Measurements from ENCODE around the gene LYL1.

LYL1 gene

GRCh38 chr19:13095934-13096927 lies 6.4 kb downstream of the LYL1 start:
- no peak overlapping the region for H2BK5ac ChIP-seq (ENCODE audit: low read depth, low read length, poor library complexity, severe bottlenecking)
- peak overlapping the region; percentile 28 for H4K91ac ChIP-seq (ENCODE audit: low read length)
- H3K9ac ChIP-seq (ENCODE audit: low read length) = no peak overlapping the region
- H4K8ac ChIP-seq (ENCODE audit: low read length) = no peak overlapping the region
- no peak overlapping the region for H2BK120ac ChIP-seq (ENCODE audit: low read depth, low read length)
- peaks cover 3 to 32% of the 10 kb centered on the region in 2 experiments for H3K36me3 ChIP-seq (ENCODE audit: control insufficient read depth in 1 of 2, insufficient read depth in 2 of 2, low read depth in 1 of 2, low read length in 2 of 2)
- no peak overlapping the region for H2BK12ac ChIP-seq (ENCODE audit: low read length in 2 of 2)
- no peak overlapping the region for H3K4ac ChIP-seq (ENCODE audit: low read depth in 1 of 2, low read length in 2 of 2)
- no peak overlapping the region for H2BK15ac ChIP-seq (ENCODE audit: low read depth, poor library complexity, severe bottlenecking)
- no peaks in the 10 kb centered on the region for H3K79me1 ChIP-seq (replicated peaks; ENCODE audit: low read length, poor library complexity, severe bottlenecking)
- H3K18ac ChIP-seq (ENCODE audit: low read depth in 1 of 2, low read length in 2 of 2) = no peak overlapping the region
- no peak overlapping the region for H3K14ac ChIP-seq (ENCODE audit: low read length in 2 of 2)
- no peak overlapping the region for H3K4me2 ChIP-seq (ENCODE audit: low read length, poor library complexity, severe bottlenecking)
- peak overlapping the region in 1 of 2 experiments; percentile 27 for H3K23ac ChIP-seq (ENCODE audit: low read length in 2 of 2)
- H3K9me3 ChIP-seq (ENCODE audit: control insufficient read depth, low read length) = no peaks in the 10 kb centered on the region
- H2AFZ ChIP-seq (ENCODE audit: low read depth, low read length) = no peak overlapping the region
- H3K4me3 ChIP-seq (ENCODE audit: insufficient read depth in 1 of 2, low read depth in 1 of 2, low read length in 2 of 2) = no peak overlapping the region
- no peak overlapping the region for H3K27ac ChIP-seq (ENCODE audit: low read length, poor library complexity, severe bottlenecking)
- 3% methylated on average over 28 of the region's 44 CpGs for WGBS
- DNase-seq = peak; percentile 36
- H2AK5ac ChIP-seq (ENCODE audit: low read length, severe bottlenecking) = no peak overlapping the region
- H3K4me1 ChIP-seq (ENCODE audit: control insufficient read depth, insufficient read depth, low read depth, low read length) = peaks cover 53% of the 10 kb centered on the region
- H3K27me3 ChIP-seq (ENCODE audit: control insufficient read depth in 1 of 2, insufficient read depth in 1 of 2, low read length in 2 of 2) = peaks cover 0 to 58% of the 10 kb centered on the region in 2 experiments

GRCh38 chr19:13095393-13095784 lies 7.3 kb downstream of the LYL1 start:
- Histone ChIP-seq H3K27me3 (ENCODE audit: control insufficient read depth in 1 of 2, insufficient read depth in 1 of 2, low read length in 2 of 2) (peaks cover 0 to 58% of the 10 kb centered on the region in 2 experiments), H2AK5ac (ENCODE audit: low read length, severe bottlenecking) (no peak overlapping the region), H3K18ac (ENCODE audit: low read depth in 1 of 2, low read length in 2 of 2) (no peak overlapping the region), H3K4ac (ENCODE audit: low read depth in 1 of 2, low read length in 2 of 2) (no peak overlapping the region), H3K27ac (ENCODE audit: low read length, poor library complexity, severe bottlenecking) (no peak overlapping the region), H2BK12ac (ENCODE audit: low read length in 2 of 2) (no peak overlapping the region), H3K9me3 (ENCODE audit: control insufficient read depth, low read length) (no peaks in the 10 kb centered on the region), H2BK120ac (ENCODE audit: low read depth, low read length) (no peak overlapping the region), H3K79me1 (replicated peaks; ENCODE audit: low read length, poor library complexity, severe bottlenecking) (no peaks in the 10 kb centered on the region), H4K8ac (ENCODE audit: low read length) (no peak overlapping the region), H2AFZ (ENCODE audit: low read depth, low read length) (no peak overlapping the region), H2BK5ac (ENCODE audit: low read depth, low read length, poor library complexity, severe bottlenecking) (no peak overlapping the region), H3K14ac (ENCODE audit: low read length in 2 of 2) (no peak overlapping the region), H3K36me3 (ENCODE audit: control insufficient read depth in 1 of 2, insufficient read depth in 2 of 2, low read depth in 1 of 2, low read length in 2 of 2) (peaks cover 2 to 39% of the 10 kb centered on the region in 2 experiments), H3K9ac (ENCODE audit: low read length) (no peak overlapping the region), H3K4me1 (ENCODE audit: control insufficient read depth, insufficient read depth, low read depth, low read length) (peaks cover 57% of the 10 kb centered on the region), H3K23ac (ENCODE audit: low read length in 2 of 2) (peak overlapping the region in 1 of 2 experiments; percentile 14), H4K91ac (ENCODE audit: low read length) (no peak overlapping the region), H2BK15ac (ENCODE audit: low read depth, poor library complexity, severe bottlenecking) (no peak overlapping the region), H3K4me3 (ENCODE audit: insufficient read depth in 1 of 2, low read depth in 1 of 2, low read length in 2 of 2) (no peak overlapping the region), H3K4me2 (ENCODE audit: low read length, poor library complexity, severe bottlenecking) (no peak overlapping the region)
- WGBS = under 1% methylated on average over 24 of the region's 25 CpGs
- no peak for DNase-seq

- H3K4me1 ChIP-seq (ENCODE audit: control insufficient read depth, insufficient read depth, low read depth, low read length) = peaks cover 57% of the 10 kb centered on the region
- no peak overlapping the region for H4K91ac ChIP-seq (ENCODE audit: low read length)
- no peak overlapping the region for H3K4me2 ChIP-seq (ENCODE audit: low read length, poor library complexity, severe bottlenecking)
- 7% methylated on average over 16 of the region's 16 CpGs for whole genome bisulfite sequencing
- H3K23ac ChIP-seq (ENCODE audit: low read length in 2 of 2) = no peak overlapping the region
- no peak overlapping the region for H3K9ac ChIP-seq (ENCODE audit: low read length)
- no peak overlapping the region for H3K4ac ChIP-seq (ENCODE audit: low read depth in 1 of 2, low read length in 2 of 2)
- no peak overlapping the region for H3K14ac ChIP-seq (ENCODE audit: low read length in 2 of 2)
- H3K4me3 ChIP-seq (ENCODE audit: insufficient read depth in 1 of 2, low read depth in 1 of 2, low read length in 2 of 2) = no peak overlapping the region
- no peaks in the 10 kb centered on the region for H3K79me1 ChIP-seq (replicated peaks; ENCODE audit: low read length, poor library complexity, severe bottlenecking)
- no peak overlapping the region for H3K18ac ChIP-seq (ENCODE audit: low read depth in 1 of 2, low read length in 2 of 2)
- no peak overlapping the region for H3K27ac ChIP-seq (ENCODE audit: low read length, poor library complexity, severe bottlenecking)
- DNase-seq = no peak
- no peak overlapping the region for H2BK12ac ChIP-seq (ENCODE audit: low read length in 2 of 2)
- H2AFZ ChIP-seq (ENCODE audit: low read depth, low read length) = no peak overlapping the region
- peaks cover 0 to 44% of the 10 kb centered on the region in 2 experiments for H3K36me3 ChIP-seq (ENCODE audit: control insufficient read depth in 1 of 2, insufficient read depth in 2 of 2, low read depth in 1 of 2, low read length in 2 of 2)
- H3K27me3 ChIP-seq (ENCODE audit: control insufficient read depth in 1 of 2, insufficient read depth in 1 of 2, low read length in 2 of 2) = peaks cover 0 to 57% of the 10 kb centered on the region in 2 experiments
- no peak overlapping the region for H2AK5ac ChIP-seq (ENCODE audit: low read length, severe bottlenecking)
- no peak overlapping the region for H4K8ac ChIP-seq (ENCODE audit: low read length)
- no peak overlapping the region for H2BK5ac ChIP-seq (ENCODE audit: low read depth, low read length, poor library complexity, severe bottlenecking)
- no peaks in the 10 kb centered on the region for H3K9me3 ChIP-seq (ENCODE audit: control insufficient read depth, low read length)
- H2BK15ac ChIP-seq (ENCODE audit: low read depth, poor library complexity, severe bottlenecking) = no peak overlapping the region
- no peak overlapping the region for H2BK120ac ChIP-seq (ENCODE audit: low read depth, low read length)
Measured at GRCh38 chr19:13094771-13095392, 7.8 kb downstream of the LYL1 start.

- Histone ChIP-seq H4K8ac (ENCODE audit: low read length) (no peak overlapping the region), H3K23ac (ENCODE audit: low read length in 2 of 2) (no peak overlapping the region), H2AK5ac (ENCODE audit: low read length, severe bottlenecking) (no peak overlapping the region), H2BK12ac (ENCODE audit: low read length in 2 of 2) (no peak overlapping the region), H3K4me2 (ENCODE audit: low read length, poor library complexity, severe bottlenecking) (no peak overlapping the region), H3K9me3 (ENCODE audit: control insufficient read depth, low read length) (no peaks in the 10 kb centered on the region), H3K79me1 (replicated peaks; ENCODE audit: low read length, poor library complexity, severe bottlenecking) (no peaks in the 10 kb centered on the region), H2BK15ac (ENCODE audit: low read depth, poor library complexity, severe bottlenecking) (no peak overlapping the region), H3K36me3 (ENCODE audit: control insufficient read depth in 1 of 2, insufficient read depth in 2 of 2, low read depth in 1 of 2, low read length in 2 of 2) (peaks cover 0 to 52% of the 10 kb centered on the region in 2 experiments), H3K4ac (ENCODE audit: low read depth in 1 of 2, low read length in 2 of 2) (no peak overlapping the region), H3K9ac (ENCODE audit: low read length) (no peak overlapping the region), H3K14ac (ENCODE audit: low read length in 2 of 2) (no peak overlapping the region), H2AFZ (ENCODE audit: low read depth, low read length) (no peak overlapping the region), H3K18ac (ENCODE audit: low read depth in 1 of 2, low read length in 2 of 2) (no peak overlapping the region), H2BK5ac (ENCODE audit: low read depth, low read length, poor library complexity, severe bottlenecking) (no peak overlapping the region), H4K91ac (ENCODE audit: low read length) (no peak overlapping the region), H3K4me3 (ENCODE audit: insufficient read depth in 1 of 2, low read depth in 1 of 2, low read length in 2 of 2) (no peak overlapping the region), H3K4me1 (ENCODE audit: control insufficient read depth, insufficient read depth, low read depth, low read length) (peaks cover 53% of the 10 kb centered on the region), H3K27ac (ENCODE audit: low read length, poor library complexity, severe bottlenecking) (no peak overlapping the region), H3K27me3 (ENCODE audit: control insufficient read depth in 1 of 2, insufficient read depth in 1 of 2, low read length in 2 of 2) (peaks cover 0 to 50% of the 10 kb centered on the region in 2 experiments), H2BK120ac (ENCODE audit: low read depth, low read length) (no peak overlapping the region)
- DNase-seq = no peak
- 8% methylated on average over 5 of the region's 5 CpGs for WGBS
Measured at GRCh38 chr19:13094106-13094504, 8.6 kb downstream of the LYL1 start.

Data from mesenchymal stem cell (in vitro differentiated cells and primary cell).